ENCODE measurements around the gene ZNF320. TPM values are rescaled to one million over a fixed set of nuclear protein-coding genes. Genes with fewer than 3 reads are reported as not detected.
"Not testable (repeated sequence)": the region's sequence is repeated elsewhere in the genome, so short reads cannot be mapped to it uniquely, and the experiment has no call there.

ZNF320 gene
- total and polyA plus RNA-seq, 4 donors: 5.0 to 34.6 (median 12.3) TPM

GRCh38 chr19:52941941-52942385 lies 44.5 kb upstream of the ZNF320 start:
- Histone ChIP-seq H3K9me3 (ENCODE audit: control insufficient read depth in 4 of 4, insufficient read depth in 3 of 4, low read length in 3 of 4) (peaks cover 0 to 10% (median 0%) of the 10 kb centered on the region in 4 donors), H3K4me3 (peak overlapping the region; percentile 36), H3K27me3 (ENCODE audit: control insufficient read depth in 3 of 3, insufficient read depth in 3 of 3, low read length in 2 of 3) (no peaks in the 10 kb centered on the region), H3K36me3 (ENCODE audit: control insufficient read depth in 4 of 4, insufficient read depth in 4 of 4, low read length in 4 of 4) (no peaks in the 10 kb centered on the region), H3K27ac (ENCODE audit: low read depth in 1 of 2, low read length in 1 of 2) (peak overlapping the region; percentile 78 to 80), H3K9ac (ENCODE audit: insufficient read depth in 1 of 2, low read length in 2 of 2) (peak overlapping the region; percentile 67 to 78), H3K4me1 (ENCODE audit: control insufficient read depth in 5 of 5, insufficient read depth in 5 of 5, low read length in 5 of 5) (peaks cover 0 to 14% (median 0%) of the 10 kb centered on the region in 5 donors)
- TF ChIP-seq CTCF (IDR thresholded peaks at IDR 0.05; ENCODE audit: control extremely low read depth, extremely low read depth): no peak
- DNase-seq (peak in 2 of 3 donors; percentile 32 to 51), ATAC-seq (ENCODE audit: insufficient read depth, low FRiP score) (peak; percentile 21)
- 0 to 1% methylated on average over 26 of the region's 26 CpGs for WGBS, 2 donors

- 48 to 55% methylated on average over 2 of the region's 2 CpGs for WGBS, 2 donors
- H3K4me1 ChIP-seq (ENCODE audit: control insufficient read depth in 5 of 5, insufficient read depth in 5 of 5, low read length in 5 of 5): peaks cover 0 to 14% (median 0%) of the 10 kb centered on the region in 5 donors
- DNase-seq; H3K27ac ChIP-seq (ENCODE audit: low read depth in 1 of 2, low read length in 1 of 2); H3K27me3 ChIP-seq (ENCODE audit: control insufficient read depth in 3 of 3, insufficient read depth in 3 of 3, low read length in 2 of 3); H3K36me3 ChIP-seq (ENCODE audit: control insufficient read depth in 4 of 4, insufficient read depth in 4 of 4, low read length in 4 of 4); H3K9ac ChIP-seq (ENCODE audit: insufficient read depth in 1 of 2, low read length in 2 of 2); H3K4me3 ChIP-seq; H3K9me3 ChIP-seq (ENCODE audit: control insufficient read depth in 4 of 4, insufficient read depth in 3 of 4, low read length in 3 of 4); ATAC-seq (ENCODE audit: insufficient read depth, low FRiP score): not testable (repeated sequence)
Measured at GRCh38 chr19:52941523-52941922, 44.1 kb upstream of the ZNF320 start.

- H3K36me3 ChIP-seq (ENCODE audit: control insufficient read depth in 4 of 4, insufficient read depth in 4 of 4, low read length in 4 of 4); H3K27me3 ChIP-seq (ENCODE audit: control insufficient read depth in 3 of 3, insufficient read depth in 3 of 3, low read length in 2 of 3); DNase-seq; ATAC-seq (ENCODE audit: insufficient read depth, low FRiP score); H3K9ac ChIP-seq (ENCODE audit: insufficient read depth in 1 of 2, low read length in 2 of 2); H3K9me3 ChIP-seq (ENCODE audit: control insufficient read depth in 4 of 4, insufficient read depth in 3 of 4, low read length in 3 of 4); H3K27ac ChIP-seq (ENCODE audit: low read depth in 1 of 2, low read length in 1 of 2); H3K4me3 ChIP-seq: not testable (repeated sequence)
- 80 to 83% methylated on average over 5 of the region's 5 CpGs for WGBS, 2 donors
- H3K4me1 ChIP-seq (ENCODE audit: control insufficient read depth in 5 of 5, insufficient read depth in 5 of 5, low read length in 5 of 5): peaks cover 0 to 14% (median 0%) of the 10 kb centered on the region in 5 donors
Measured at GRCh38 chr19:52940905-52941304, 43.5 kb upstream of the ZNF320 start.

- Histone ChIP-seq H3K36me3 (ENCODE audit: control insufficient read depth in 4 of 4, insufficient read depth in 4 of 4, low read length in 4 of 4) (peaks cover 0 to 1% (median 0%) of the 10 kb centered on the region in 4 donors), H3K9ac (ENCODE audit: insufficient read depth in 1 of 2, low read length in 2 of 2) (no peak overlapping the region), H3K9me3 (ENCODE audit: control insufficient read depth in 4 of 4, insufficient read depth in 3 of 4, low read length in 3 of 4) (peaks cover 0 to 6% (median 0%) of the 10 kb centered on the region in 4 donors), H3K4me3 (no peak overlapping the region), H3K27me3 (ENCODE audit: control insufficient read depth in 3 of 3, insufficient read depth in 3 of 3, low read length in 2 of 3) (no peaks in the 10 kb centered on the region), H3K27ac (ENCODE audit: low read depth in 1 of 2, low read length in 1 of 2) (no peak overlapping the region), H3K4me1 (ENCODE audit: control insufficient read depth in 5 of 5, insufficient read depth in 5 of 5, low read length in 5 of 5) (peaks cover 0 to 11% (median 0%) of the 10 kb centered on the region in 5 donors)
- ATAC-seq (ENCODE audit: insufficient read depth, low FRiP score) (no peak), DNase-seq (peak in 2 of 3 donors; percentile 45 to 71)
- WGBS, 2 donors: 42 to 43% methylated on average over 5 of the region's 5 CpGs
- TF ChIP-seq CTCF (IDR thresholded peaks at IDR 0.05; ENCODE audit: control extremely low read depth, extremely low read depth): no peak
Measured at GRCh38 chr19:52938761-52939160, 41.3 kb upstream of the ZNF320 start.
